Islet precursor cell (in vitro differentiated cells): Measurements from ENCODE around the gene TANK.
A peak's percentile ranks its signal among the peaks of the same experiment; 100 is the strongest.
"Not testable (repeated sequence)": the region's sequence is repeated elsewhere in the genome, so short reads cannot be mapped to it uniquely, and the experiment has no call there.

ENCODE experiments used
- DNase-seq: peaks from one replicate; pipeline ENCODE4 v3.0.0-alpha.2; 2018

Gene TANK

DNA sequence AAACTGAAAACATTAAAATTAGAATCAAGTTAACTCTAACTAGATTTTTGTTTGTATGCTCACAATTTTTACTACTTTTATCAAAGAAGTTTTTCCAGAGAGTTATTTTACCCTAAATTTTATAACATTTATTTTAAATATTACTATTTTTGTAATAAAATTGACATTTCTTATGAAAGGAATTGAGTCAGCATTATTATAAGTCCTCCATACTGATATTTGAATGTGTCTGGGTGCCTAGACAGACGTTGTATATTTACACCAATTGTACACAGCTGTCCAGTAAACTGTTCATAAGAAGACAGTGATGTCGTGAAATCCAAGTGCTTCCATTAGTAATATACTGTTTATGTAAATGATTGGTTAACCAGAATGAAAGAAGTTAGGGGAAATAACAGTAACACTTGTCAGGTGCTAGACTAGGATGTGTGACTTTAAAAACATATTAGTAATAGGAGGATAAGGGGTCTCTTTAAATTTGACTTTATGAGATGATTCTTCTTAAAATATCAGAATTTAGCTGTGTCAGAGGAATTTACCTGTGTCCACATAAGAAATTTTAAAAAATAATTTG lies 73.7 kb downstream of the TANK start:
- DNase-seq: no peak

DNA sequence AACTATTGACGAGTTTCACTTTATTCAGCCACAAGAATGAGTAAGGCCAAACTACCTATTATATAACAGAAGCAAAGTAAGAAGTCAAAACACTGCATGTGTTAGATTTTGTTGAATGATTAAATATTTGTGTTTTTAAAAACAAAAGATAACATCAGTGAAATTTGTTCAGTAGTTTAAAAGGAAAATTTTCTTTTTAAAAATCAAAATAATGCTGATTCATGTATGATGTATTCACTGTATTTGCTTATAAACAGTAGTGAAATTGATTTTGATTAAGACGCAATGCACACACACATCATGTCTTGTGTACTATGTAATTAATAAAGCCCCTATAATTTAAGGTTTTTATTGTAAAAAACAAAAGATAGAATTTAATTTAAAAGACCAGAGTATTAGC lies 74.4 kb downstream of the TANK start:
- no peak for DNase-seq

DNA sequence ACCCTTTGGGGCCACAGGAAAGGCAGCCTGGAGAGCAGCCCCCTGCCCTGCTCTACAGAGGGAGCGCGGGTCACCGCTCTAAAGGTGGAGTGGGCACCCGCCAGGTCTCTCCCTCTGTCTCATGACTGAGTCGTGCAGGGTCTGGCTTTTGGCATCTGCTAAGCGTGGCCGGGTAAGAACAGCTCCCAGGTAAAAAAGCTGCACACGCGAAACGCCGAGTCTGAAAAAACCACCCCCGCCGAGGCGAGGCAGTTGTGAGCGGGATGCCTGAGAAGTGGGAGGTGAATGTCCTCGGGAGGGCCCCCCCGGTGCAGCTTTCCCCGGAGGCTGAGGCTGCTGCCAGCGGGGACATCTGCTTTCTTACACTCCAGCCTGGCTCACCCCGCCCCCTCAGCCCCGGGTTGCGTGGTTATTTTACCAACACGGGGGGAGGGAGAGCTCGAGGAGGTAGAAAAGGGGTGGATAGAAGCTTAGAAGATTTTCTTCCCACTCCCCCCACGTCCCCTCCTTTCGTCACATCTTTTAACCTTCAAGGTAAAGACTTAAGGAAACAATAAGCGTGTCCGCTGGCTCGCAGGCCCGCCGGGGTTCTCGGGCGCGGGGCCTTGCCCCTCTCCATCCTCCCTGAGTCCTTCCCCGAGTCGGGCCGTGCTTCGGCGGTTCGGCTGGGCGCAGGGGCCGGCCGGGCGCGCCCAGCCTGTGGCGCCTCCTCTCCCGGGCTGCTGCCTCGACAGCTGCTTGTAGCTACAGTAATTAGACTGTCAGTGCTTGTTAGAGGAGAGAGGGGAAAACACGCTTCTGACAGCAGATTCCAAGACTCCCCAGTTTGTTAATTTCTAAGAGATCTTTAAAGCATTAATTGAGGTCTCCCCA lies 77.4 kb downstream of the TANK start:
- peak; percentile 81 for DNase-seq

DNA sequence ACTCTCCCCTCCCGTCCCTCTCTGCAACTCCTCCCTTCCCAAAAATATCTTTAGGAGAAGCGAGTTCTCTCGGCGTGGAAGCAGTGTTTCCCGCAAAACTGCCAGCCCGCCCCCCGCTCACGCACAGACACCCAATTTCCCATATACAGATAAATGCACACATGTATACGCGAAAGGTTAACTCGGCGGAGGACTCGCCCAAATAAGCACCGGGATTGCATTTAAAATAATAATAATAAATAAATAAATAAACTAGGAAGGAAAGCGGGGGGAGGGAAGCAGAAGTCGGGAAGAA lies 78.0 kb downstream of the TANK start:
- DNase-seq: no peak

DNA sequence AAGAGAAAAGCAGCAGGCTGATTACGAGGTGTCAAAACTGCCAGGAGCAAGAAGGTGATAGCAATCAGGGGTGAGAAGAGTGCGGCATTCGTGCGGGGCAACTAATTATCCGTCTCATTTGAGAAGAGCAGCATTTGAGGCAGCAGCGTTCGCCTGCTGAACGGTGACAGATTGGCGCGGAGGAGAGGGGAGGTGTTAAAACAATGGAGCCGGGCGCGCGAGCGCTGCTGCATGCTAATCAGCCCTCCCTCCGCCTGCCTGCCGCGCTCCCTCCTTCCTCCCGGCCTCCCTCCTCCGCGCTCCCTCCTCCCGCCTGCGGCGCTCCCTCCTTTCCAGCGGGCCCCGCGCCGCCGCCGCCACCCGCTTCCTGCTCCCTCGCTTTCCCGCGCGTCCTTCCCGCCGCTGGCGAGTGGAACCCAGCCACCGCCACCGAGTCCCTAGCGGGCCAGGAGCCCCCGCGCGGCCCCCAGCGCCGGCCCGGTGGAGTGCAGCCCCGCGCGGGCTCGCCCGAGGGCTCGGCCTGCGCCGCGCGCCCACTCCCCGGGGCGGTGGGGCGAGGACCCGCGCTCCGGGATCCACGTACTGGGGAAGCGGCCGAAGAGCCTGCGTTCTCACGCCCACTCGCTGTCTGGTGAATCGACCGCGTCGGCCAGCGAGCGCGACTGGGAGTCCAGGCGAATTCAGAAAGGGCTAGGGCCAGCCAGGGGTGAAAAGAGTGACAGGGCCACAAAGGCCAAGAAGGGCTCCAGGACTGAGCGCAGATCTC lies 78.5 kb downstream of the TANK start:
- DNase-seq: peak; percentile 84

DNA sequence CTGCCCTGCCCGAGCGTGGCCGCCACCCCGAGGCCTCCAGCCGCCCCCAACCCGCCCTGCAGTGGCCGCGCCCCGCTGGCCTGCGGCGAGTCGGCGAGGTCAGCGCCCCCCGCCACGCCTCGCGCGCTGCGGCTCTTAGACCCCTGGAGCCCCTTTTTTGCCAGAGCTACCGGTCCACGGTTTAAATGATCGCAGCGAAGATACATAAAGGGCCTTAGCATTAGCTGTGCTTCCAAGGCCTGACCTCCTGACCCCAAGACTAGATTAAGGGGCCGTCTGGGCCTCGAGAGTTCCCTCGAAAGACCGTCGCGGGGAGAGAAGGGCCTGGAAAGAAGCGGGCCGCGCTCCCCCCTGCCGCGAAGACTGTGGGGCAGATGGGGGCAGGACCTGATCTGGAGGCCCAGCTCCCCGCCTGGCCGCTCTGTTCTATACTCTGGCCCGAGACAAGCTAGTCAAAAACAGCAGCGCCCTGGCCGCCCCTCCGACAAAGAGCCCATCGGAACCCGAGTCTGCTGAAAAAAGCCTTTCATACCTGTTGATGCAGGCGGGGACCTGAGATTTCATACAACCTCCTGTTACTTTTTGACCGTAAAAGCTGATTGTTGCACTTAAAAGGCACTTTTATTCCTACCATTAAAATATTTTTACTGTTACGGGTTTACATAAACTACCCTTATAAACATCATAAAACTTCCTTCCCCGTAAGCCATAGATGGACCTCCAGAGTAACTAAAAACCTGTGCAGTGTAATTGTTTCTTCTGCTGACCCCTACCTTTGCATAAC lies 79.3 kb downstream of the TANK start:
- peak; percentile 73 for DNase-seq

DNA sequence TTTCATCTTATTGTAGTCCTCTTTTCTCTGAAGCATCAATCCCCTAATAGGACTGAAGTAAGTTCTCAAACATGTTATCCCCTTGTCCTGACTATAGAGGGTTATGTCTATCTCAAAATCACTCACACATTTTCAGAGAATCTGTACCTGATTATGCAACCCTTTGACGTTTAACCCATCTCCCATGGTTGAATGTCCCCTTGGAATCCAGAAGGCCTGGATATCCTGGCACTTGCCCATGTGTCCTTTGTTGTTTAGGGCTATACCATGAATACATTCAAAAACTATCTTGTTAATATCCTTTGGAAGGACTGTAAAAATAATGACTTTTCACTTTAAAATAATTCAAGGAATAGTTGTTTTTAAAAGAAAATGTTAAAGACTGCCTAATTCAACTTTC lies 81.7 kb downstream of the TANK start:
- no peak for DNase-seq

DNA sequence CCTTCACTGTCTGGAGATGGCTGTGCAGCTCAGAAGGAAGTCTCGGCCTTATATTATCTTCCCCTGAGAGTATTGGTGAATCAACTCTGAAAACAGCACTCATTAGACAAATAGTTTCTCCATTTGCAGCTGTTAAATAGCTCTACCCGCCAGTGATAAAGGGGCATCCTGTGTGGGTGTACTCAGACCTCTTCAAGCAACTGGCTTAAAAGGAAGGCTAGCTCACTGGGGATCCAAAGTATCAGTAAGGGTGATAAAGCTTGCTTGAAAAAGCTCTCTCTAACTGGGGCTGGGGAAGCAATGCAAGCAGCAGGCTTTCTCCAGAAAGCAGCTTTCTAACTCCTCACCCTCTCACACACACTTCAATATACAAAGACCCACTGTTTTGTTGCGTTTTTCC lies 83.1 kb downstream of the TANK start:
- no peak for DNase-seq

DNA sequence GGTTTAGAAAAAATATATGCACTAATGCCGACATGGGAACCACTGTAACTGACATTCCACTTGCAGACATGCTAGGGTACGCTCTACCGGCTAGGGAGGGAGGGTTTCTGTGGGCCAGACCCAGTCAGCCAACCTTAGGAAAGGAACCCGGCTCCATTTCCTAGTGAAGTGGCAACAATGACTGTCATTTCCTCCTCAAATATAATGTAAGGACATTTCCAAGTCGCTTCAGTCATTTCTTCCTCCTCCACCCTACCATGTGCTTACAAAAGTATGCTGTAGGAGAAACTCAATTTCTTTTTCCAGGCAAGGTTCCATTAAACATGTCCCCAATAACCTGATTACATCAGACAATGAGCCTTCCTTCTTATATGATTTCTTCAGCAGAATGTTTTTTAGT lies 83.7 kb downstream of the TANK start:
- DNase-seq: no peak

DNA sequence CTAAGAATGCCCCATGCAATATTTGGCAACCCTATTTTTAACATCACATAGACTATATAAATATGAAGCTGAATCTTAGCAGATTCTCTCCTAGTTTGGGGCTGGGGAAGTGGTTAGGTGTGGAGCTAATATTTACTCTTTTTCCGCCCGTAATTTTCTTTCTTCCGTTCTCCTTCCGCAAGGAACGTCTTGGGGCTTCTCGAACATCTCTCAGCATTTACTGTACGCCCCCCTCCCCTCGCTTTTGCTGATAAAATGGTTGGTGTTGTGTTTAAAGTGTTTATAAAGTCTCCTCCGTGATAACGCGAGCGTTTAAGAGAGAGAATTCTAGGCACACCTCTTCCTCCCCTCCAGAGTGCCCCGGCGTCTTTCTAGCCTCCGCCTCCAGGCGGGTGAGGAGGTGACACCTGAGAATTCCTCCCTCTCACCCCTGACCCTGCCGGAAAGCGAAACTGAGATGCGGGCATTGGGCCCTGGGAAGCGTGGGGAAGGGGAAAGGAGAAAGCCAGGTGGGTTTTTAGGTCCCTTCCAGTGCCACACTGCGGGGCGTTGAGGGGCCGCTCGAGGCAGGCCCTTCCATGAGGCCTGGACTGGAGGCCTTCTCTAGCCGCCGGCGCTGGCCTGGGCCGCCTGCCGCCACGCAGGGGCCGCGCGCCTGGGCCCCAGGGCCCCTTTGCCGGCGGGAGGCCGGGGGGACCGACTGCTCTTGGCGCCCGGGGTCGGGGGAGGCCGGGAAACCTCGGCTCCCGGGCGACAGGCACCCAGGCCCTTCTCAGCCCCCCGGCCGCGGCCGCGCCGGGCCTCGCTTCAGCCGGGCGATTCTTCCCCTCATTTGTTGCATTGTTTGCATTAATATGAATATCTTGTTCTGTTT lies 84.4 kb downstream of the TANK start:
- peak; percentile 90 for DNase-seq

DNA sequence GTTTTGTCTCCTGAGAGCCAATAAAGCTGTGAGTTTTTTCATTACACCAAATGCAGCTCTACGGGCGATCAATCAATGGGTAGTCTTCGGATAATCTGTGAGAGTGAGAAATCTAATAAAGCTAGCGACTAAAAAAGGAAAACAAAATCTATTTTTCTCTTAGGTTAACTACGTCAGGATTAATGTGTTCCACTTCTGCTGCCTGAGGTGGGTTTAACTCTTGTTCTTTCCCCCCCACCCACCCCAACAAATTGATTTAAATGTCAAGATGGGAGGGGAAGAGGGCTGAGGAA lies 85.0 kb downstream of the TANK start:
- no peak for DNase-seq

DNA sequence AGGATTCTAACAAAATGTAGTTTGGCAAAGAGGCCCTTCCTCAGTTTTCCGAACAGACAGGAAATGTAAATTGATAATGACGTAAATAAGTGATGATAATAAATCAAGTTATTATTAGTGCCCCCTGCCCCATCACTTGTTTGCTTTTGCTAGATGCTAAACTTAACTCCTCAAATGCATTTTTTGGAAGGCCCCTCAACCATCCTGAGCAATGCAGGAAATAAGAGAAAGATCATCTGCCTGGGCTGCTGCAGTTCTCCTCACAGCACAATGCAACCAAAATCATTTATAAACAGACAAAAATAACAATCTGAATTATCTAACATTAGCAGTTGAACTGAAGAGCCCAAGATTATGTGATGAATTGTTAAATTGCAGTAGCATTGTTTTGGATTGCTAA lies 85.4 kb downstream of the TANK start:
- no peak for DNase-seq

DNA sequence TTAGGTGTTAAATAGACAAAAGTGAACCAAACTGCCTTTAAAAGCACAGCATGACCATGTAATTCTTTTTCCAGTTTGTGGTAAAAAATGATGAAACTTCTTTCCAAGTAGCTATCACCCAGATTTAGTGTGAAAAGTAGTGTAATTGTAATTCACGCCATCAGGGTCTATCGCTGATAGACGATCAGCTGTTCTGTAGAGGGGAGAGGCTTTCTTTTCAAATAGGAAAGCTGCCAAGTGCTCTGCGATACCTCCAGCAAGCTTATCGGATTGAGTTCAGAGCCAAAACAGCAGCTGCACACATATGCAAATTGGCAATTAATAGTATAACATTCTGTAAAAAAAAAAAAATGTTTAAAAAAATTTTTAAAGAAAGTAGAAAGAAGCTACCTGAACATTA lies 86.1 kb downstream of the TANK start:
- DNase-seq: no peak

DNA sequence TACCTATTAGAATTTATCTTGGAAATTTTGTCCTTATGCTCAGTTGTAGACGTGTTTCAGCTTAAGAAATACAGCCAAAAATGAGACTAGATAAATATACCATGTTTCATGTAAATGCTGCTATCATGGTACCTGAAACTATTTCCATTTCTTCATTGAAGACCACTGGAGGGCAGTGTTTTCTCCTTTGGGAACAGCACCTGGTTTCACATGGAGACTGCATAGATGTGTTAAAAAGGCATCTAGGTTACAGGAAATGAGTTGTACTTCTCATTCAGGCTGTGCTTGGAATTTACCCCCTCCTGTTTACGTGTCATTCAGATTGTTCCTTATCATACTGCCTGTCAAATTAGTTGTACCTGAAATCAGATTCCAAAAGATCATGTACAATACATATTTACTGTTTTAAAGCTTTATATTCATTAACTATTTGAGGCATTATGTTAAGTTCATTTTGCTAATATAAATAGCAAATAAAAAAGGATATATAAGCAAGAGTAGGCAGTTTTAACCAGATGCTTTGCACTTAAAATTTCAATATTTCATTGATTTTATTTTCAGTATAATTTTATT lies 90.7 kb downstream of the TANK start:
- no peak for DNase-seq

DNA sequence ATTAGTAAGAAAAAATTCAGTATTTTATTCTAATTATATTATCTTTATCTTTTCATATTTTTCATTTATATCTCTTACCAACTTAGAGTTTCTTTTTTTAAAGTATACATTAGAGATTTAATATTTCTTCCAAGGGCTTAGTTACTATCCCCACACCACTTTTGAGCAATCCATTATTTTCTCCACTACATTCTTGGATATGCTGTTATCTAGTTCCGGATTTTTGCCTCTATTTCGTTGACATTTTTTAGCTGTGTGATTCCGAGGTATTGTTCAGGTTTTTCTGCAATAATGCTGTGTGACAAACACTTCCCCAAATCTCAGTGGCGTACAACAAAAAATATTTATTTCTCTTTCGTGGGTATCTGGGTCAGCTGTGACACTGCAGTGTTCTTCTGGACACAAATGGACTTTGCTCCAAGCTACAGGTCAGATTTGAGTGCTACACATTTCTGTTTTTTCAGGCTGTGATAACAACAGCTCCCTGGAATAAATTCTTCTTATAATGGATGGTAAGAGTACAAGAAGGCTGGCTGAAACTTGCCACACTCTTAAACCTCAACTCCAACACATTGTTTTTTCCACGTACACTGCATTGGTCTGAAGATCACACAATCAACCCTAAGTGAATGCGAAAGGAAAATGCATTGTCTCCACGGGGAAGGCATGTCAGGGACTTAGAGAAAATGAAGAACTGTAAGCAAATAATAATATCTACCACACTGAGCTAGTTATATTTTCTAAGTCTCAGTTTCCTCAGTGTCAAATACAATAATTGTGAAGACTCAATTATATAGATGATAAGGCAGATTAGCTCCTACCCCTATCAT lies 97.1 kb downstream of the TANK start:
- DNase-seq: no peak

DNA sequence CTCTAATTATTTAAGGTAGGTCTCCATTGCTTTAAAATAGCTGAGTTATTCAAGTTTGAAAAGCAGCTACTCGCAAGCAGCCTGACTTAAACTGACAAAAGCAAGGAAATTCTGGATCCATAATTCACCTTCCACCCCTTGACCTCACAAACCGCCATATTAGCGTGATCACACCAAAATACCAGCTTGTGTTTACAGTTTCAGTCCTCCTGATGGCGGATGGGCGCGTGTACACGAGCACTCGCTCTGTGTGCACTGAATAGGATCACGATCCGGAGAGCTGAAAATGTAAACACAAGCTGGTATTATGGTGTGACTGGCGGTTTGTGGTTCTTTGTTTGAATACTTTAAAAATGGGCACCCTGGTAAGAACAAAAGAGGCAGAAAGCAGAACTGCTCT lies 105.6 kb downstream of the TANK start:
- DNase-seq: no peak

DNA sequence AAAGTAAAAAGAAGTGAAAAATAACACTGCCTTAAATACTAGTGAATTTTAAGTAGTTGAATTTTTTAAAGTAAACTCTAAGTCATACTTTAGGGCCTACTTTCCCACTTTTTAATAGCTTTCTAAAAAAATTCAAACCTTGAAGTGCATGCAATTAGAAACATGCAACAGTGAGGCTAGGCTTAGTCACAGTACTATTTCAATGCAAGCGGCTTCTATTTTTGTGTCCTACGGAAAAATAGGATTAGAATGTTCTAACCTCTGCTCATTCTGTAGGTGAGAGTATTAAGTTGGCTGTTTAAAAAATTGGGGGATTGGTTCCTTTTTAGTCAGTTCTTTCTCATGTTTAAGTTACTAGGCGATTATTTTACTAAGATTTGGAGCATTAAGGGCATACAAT lies 108.9 kb downstream of the TANK start:
- no peak for DNase-seq

DNA sequence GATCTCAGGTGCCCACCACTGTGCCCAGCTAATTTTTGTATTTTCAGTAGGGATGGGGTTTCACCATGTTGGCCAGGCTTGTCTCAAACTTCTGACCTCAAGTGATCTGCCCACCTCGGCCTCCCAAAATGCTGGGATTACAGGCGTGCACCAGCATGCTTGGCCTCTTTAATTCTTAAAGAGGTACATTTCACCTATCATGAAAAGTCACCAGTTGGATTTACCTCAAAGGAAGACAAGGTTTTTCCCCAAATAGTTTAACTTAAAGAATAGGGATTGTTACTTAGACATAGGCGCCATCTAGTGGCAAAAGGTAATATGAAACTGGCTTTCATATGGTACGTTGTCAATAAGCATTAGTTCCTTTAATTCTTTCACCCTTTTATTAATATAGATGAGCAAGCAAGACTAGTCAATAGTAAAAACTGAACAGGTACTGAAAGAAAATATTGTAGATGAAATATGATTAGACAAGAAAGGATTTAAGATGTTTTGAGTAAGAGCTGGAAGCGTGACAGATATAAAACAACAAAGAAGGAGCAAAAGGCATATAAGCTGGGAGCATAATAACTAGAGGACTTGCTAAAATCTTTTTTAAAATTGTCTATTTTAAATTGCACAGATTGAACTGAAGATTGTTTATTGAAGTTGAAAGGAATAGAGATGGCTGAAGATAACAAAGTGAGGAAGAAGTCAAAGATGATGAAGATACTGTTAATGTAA lies 113.0 kb downstream of the TANK start:
- no peak for DNase-seq

DNA sequence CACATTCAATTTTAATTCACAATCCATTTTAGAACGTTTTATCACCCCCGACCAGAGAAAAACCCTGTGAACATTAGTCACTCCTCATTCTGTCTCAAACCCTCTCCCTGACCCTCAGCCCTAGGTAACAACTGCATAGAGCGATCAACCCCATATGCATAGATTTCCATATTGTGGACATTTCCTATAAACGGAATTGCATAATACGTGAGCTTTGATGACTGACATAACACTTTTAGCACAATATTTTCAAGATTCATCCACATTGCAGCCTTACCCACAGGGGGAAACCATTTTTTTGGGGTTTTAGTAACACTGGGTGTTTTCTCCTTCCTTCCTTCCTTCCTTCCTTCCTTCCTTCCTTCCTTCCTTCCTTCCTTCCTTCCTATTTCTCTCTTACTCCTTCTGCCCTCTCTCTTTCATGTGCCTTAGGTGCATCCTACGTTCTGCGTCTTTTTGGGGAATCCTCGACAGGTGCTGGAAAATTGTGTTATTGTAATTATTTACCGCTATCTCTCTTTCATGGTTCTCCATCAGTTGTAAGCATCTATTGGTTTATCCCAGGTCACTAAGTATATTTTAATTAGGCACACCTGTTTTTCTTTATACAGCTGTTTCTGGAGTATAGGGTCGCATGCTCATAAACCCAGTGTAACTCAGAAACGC lies 118.5 kb downstream of the TANK start:
- DNase-seq: peak; percentile 55

DNA sequence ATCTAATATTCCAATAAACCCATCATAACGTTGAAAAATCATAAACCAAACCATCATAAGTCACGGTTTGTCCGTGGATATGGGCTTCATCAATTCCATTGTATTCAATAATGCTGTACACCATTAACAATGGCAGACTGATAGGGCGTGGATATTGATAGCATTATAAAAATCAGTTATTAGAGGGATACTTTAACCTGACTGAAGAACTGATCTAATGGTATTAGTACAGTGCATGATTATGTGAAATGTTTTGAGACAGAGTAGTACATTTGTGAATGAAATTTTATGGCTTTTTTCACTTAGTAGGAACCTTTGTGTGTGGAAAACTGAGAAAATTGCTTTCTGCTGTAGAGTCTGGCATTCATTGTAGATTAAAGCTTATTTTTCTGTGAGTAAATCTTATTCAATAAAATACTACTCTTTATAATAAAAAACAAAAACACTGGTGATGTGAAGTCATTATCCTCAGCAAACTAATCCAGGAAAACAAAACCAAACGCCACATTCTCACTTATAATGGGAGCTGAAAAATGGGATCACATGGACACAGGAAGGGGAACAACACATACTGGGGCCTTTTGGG lies 119.1 kb downstream of the TANK start:
- DNase-seq: not testable (repeated sequence)
